Stimulated activated CD4-positive, alpha-beta T cell treated with anti-CD3 and anti-CD28 coated beads, Interleukin-2, amount 100 ng/mL, for 4 hours (primary cell): ENCODE data around the gene TBC1D22B.
"Not testable (repeated sequence)": the region's sequence is repeated elsewhere in the genome, so short reads cannot be mapped to it uniquely, and the experiment has no call there.

ENCODE experiments used
- DNase-seq: peaks from one replicate; pipeline ENCODE4 v3.0.0-alpha.2; 2020; ENCODE audit warnings: low read depth

Gene TBC1D22B

DNA sequence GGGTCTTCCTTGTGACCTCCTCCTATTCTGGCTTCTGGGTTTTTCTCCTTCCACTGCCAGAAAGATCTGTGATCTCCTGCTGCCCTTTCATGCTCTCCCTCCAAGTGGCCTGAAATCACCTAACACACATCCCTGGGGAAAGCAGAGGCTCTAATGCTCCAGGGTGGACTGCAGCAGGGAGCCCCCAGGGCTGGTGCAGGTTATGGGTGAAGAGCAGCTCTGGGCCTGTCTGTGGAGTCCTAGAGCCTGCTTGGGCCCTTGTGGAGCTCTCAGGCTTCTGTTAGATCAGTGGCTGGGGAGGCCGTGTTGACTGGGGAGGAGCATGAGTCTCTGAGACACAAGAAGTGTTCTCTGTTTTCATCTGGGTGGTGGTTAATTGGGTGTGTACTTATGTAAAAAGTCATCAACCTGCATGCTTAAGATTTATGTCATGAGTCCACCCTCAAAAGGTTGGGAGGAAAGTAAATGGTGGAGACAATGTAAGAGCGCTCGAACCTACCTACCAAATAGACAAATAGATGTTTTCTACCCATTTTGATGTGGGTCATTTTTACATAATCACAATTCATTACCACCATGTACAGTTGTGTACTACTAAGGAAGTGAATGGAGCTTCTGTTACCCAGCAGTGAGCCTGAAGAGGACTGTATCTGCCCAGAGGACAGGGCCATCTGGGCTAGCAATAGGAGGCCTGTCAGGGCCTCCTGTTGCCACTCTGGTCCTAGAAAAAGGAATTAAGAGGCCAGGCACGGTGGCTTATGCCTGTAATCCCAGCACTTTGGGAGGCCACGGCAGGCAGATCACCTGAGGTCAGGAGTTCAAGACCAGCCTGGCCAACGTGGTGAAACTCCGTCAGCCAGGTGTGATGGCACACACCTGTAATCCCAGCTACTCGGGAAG lies 64.2 kb downstream of the TBC1D22B start:
- DNase-seq, result no peak

DNA sequence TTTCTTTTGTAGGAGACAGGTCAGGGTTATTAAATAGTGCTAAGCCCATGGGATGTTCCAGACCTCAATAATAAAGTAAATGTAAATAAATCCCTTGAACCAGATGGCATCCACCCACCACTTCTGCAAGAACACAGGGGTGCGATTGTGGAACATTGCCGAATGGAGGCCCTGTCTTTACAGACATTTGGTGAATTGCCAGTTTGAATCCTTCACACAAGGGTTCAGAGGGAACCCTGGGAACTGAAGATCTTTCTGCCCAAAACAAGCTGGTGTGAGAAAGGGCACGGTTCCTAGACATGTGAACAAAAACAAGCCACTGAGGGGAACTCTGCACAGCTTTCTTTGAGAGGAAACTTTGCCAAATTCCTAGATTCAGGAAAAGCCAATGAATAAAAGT lies 66.0 kb downstream of the TBC1D22B start:
- DNase-seq, result no peak

DNA sequence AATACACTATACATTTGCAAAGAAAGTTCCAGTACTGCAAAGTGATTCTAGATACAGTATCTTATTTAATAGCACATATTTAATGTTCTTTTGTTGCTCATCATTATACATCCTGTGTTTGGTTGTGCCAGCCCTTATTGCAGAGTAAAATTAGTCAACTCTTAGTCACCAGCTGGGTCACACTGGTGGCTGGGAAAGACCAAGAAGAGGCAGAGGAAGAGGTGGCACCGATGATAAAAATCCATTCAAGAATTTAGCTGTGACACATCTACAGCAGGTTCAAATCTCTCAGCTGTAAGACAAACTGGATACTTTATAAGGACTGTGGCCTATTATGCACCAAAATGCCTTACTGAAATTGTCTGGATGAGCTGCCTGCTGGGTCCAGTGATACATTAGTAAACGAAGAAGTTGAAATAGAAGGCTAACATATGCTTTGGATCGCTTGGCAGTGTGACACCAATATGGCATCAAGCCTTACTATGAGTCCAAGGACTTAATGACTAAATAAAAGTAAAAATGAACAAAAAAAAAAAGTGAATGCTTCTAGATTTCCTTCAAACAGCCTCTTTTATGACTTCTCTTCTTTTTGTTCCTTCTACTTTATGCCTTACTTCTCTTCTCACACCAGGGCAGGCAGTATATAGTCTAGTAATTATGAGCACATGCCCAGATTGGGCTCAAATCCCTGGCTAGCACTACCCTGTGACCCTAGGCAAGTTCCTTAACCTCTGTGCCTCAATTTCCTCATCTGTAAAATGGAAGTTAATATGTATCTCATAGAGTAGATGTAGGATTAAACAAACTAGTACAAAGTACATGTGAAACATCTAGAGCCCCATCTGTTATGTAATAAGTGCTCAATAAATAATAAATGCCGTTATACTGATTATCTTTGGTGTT lies 66.8 kb downstream of the TBC1D22B start:
- peak; percentile 18 for DNase-seq

DNA sequence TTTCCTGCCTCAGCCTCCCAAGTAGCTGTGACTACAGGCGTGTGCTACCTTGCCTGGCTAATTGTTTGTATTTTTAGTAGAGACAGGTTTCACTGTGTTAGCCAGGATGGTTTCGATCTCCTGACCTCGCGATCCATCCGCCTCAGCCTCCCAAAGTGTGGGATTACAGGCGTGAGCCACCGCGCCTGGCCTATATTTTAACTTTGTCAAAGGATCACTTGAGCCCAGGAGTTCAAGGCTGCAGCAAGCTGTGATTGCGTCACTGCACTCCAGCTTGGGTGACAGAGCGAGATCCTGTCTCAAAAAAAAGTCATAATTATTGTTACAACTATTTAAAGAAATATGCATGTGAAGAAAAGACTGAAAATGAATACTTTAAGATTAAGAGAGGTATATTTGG lies 72.8 kb downstream of the TBC1D22B start:
- not testable (repeated sequence) for DNase-seq

DNA sequence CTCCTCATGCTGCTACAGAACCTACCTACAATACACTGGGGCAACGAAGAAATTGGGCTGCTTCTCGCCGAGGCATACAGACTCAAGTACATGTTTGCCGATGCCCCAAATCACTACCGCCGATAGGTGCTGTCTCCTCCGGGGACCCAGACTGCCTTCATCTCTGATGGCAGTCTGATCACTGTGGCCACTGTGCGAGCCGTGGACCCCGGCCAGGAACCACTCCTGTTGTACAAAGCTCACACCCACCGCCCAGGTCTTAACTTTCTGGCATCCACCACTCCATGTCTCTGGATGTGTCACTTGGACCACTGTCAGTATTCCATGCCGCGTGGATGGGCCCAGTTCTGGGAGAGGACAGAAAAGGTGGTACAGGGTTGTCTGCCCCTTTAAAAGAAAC lies 73.5 kb downstream of the TBC1D22B start:
- DNase-seq, result no peak

DNA sequence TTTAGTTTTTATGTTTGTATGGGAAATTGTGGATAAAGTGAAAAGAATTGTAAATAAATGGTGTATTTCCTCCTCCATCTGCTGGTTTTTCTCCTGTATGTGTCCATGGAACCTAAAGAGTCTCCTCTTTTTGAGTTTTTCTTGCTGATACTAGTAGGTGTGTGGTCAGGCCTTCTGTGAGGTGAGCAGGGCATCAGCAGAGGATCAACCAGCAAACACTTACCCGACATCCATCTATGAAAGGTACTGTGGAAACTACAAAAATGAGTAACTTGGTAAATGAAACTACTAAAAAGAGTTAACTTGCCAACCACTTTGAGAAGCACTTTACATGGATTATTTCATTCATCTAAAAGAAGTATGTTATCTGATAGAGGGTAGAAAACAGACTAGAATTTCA lies 75.3 kb downstream of the TBC1D22B start:
- no peak for DNase-seq

DNA sequence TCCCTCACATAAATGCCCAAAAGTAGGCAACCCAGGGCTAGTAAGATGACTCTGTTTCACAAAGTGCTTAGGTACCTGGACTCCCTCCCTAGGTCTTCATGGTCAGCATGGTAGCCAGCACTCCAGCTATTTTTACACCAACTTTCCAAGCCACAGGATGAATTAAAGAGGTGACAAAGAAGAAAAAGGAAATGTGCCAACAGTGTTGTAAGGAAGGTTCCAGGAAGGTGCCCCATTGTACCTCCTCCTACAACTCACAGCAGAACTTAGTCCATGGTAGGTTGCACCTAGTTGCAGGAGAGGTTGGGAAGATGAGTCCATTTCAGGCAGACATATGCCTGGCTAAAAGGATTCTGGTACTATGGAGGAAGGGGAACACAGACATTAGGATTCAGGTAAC lies 76.5 kb downstream of the TBC1D22B start:
- no peak for DNase-seq

DNA sequence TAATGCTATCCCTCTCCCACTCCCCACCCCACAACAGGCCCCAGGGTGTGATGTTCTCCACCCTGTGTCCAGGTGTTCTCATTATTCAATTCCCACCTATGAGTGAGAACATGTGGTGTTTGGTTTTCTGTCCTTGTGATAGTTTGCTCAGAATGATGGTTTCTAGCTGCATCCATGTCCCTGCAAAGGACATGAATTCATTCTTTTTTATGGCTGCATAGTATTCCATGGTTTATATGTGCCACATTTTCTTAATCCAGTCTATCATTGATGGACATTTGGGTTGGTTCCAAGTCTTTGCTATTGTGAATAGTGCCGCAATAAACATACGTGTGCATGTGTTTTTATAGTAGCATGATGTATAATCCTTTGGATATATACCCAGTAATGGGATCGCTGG lies 80.7 kb downstream of the TBC1D22B start:
- not testable (repeated sequence) for DNase-seq

DNA sequence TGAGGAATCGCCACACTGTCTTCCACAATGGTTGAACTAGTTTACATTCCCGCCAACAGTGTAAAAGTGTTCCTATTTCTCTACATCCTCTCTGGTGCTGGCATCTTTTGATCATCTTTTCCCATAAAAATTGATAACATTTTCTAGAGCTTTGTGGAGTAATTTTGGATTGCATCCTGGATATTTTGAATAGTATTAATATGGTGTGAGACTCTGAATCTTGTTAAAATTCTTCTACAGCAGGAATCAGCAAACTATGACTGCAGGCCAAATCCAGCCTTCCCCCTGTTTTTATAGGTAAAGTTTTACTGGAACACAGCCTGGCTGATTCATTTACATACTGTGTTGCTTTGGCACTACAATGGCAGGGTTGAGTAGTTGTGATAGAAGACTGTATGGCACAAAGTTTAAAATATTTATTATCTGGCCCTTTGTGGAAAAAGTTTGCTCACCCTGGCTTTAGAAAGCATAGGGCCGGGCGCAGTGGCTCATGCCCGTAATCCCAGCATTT lies 81.2 kb downstream of the TBC1D22B start:
- DNase-seq, result no peak

DNA sequence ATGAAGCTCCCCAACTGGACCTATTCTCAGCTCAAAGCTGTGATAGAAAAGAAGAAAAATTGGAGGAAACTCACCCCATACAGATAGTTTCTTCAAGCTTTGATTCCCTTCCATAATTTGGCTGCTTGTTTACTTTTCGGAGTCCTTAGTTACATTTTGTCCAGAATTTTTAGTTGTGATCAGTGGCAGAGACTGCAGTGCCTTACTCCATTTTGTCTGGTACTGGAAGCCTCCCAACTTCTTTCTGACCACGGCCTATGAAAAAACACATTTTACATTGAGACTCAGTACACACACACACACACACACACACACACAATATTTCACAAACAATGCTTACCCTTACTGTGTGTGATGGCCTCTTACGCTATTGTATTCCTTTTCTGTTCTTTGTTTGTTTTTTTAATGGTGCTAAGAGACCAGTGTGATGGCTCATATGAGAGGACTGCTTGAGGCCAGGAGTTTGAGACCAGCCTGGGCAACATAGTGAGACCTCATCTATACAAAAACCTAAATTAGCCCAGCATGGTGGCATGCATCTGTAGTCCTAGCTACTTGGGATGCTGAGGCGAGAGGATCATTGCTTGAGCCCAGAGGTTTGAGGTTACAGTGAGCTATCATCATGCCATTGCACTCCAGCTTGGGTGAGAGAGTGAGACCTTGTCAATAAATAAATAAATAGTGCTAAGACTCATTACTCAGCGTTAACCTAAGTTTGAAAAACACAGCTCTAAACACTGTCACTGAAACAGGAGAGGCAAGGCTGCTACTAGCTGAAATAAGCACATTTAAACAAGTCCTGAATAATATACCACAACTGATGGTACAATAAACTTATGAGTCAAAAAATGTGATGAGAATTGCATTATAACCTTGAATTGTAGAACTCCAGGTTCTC lies 82.4 kb downstream of the TBC1D22B start:
- DNase-seq, result no peak

DNA sequence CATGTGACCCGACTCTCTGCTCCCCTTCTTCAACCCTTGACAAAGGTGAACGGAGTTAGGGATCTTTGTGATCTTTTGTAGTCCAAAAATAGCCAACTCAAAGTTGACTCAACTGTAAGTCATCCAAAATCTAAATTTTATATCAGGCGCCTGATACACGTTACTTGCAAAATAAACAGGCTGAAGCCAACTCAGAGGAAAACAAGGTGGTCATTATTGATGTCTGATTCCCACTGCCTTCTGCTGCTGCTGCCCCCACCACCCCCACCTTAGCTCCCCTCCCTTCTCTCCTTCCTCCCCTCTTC lies 83.0 kb downstream of the TBC1D22B start:
- no peak for DNase-seq

DNA sequence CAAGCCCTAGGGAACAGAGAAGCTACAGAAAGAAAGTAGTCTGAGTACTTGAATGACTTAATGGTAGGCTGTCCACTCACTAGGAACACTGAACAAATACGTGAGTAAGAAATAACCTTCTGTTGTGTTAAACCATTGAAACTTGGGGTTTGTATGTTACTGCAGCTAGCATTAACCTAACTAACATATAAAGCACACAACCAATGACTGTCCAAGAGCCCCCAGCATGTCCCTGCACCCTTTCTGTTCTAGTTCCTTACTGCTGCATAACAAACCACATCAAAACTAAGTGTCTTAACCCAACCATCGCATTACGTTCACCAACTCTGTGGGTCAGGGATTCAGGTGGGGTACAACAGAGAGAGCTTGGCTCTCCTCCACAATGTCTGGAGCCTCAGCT lies 85.7 kb downstream of the TBC1D22B start:
- DNase-seq, result no peak

DNA sequence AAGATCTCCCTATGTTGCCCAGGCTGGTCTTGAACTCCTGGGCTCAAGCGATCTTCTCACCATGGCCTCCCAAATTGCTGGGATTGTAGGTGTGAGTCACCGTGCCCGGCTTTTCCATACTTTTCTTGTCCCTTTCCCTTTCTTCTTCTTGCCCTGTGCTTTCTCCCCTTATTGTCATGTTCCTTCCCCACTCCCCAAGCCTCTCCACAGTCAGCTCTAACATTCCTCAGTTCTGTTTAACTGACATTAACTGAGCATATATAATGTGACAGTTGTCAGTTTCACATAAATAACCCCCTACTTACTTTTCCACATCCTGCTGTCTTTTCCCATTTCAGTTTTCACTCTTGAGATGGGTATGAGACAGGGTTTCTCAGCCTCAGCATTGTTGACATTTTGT lies 86.7 kb downstream of the TBC1D22B start:
- DNase-seq, result no peak

DNA sequence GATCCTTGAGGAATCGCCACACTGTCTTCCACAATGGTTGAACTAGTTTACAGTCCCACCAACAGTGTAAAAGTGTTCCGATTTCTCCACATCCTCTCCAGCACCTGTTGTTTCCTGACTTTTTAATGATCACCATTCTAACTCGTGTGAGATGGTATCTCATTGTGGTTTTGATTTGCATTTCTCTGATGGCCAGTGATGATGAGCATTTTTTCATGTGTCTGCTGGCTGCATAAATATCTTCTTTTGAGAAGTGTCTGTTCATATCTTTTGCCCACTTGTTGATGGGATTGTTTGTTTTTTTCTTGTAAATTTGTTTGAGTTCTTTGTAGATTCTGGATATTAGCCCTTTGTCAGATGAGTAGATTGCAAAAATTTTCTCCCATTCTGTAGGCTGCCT lies 88.2 kb downstream of the TBC1D22B start:
- not testable (repeated sequence) for DNase-seq

DNA sequence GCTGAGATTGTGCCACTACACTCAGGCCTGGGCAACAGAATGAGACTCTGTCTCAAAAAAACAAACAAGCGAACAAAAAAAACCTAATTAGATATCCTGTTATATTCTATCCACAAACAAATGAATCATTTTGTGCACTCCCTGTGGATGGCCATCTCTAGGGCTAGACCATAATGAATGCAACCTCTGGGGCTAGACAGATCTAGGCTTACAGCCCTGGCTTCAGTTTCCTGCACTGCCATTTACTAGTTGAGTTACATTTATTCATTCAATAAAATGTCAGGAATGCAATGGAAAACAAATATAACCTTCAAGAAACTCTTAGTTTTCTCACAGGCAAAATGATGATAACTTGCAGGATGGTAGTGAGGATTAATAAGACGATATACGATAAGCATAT lies 89.6 kb downstream of the TBC1D22B start:
- DNase-seq, result no peak

DNA sequence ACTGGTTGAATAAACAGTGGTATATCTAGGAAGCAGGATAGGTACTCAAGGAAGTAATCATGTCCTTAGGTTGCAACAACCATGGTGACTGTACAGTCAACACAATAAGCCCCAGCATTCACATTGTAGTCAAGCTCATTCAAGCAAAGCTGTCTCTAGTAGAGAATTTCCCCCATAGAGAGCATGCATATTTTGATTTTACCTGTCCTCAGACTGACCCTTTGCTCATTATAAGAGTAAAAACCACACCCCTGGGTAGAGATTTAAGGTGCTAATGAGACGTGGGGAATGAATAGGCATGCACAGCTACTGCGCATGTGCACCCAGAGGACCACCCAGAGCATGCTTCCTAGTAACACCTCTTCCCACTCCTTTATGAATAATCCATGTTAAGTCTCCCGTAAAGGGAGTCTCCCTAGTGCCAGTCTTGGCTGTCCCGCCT lies 90.1 kb downstream of the TBC1D22B start:
- no peak for DNase-seq

DNA sequence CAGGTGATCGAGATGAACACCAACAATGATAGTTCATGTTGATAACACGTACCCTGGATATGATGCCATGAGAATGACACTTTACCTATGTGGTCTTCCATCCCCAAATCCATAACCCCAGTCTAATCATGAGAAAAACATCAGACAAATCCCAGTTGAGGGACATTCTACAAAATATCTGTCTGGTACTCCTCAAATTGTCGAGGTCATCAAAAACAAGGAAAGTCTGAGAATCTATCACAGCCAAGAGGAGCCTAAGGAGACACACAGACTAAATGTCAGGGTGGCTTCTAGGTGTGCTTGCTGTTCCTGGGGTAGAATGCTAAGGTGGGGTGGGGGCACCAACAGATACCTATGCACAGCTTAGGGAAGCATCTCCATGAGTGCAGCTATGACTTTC lies 93.5 kb downstream of the TBC1D22B start:
- no peak for DNase-seq

DNA sequence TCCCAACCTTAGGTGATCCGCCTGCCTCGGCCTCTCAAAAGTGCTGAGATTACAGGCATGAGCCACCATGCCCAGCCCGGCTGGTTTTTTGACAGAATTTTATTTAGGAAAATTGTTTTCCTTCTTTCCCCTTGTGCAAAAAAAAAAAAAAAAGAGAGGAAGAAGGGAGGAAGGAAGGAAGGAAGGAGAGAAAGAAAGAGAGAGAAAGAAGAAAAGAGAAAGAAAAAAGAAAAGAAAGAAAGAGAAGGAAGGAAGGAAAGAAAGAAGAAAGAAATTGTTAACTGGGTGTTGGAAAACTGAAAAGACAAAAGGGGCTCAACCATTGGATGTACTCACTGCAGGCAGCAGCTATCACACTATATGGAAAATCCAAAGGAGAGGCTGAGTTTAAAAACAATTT lies 94.8 kb downstream of the TBC1D22B start:
- DNase-seq, result no peak

DNA sequence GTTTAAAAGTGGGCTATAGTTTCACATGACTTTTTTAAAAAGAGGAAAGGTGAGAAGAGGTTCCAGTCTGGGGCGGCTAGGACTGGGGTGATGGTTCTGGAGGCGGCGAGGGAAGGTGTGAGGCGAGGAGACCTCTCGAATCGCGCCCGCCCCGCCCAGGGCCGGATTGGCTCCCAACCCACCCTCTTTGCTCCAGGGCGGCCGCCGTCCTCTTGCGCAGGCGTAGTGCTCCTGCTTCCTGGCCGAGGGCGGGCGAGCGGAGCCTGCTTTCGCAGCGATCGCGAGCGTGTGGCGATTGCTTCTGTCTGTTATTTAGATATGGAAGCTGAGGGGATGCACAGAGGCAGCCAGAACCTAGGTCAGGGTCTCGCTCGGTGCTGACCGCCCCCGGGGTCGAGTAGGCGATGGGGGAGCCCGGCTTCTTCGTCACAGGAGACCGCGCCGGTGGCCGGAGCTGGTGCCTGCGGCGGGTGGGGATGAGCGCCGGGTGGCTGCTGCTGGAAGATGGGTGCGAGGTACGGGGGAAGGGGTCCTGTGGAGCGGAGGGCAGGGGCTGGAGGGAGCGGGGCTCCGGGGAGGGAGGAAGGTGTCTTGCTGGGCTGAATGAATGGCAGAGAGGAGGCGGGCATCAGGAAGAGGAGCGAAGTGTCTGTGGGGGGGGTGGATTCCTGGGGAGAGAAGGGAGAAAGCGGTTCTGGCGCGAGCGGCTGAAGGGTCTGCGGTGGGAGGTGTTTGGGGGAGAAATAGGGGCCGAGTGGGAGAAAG lies 96.4 kb downstream of the TBC1D22B start, which contains the start of gene RNF8:
TSS of gene RNF8 (plus strand) at position 223 of the 765 bp plus-strand sequence. CDS start at position 405, 182 bp downstream.
- DNase-seq, result peak; percentile 85

DNA sequence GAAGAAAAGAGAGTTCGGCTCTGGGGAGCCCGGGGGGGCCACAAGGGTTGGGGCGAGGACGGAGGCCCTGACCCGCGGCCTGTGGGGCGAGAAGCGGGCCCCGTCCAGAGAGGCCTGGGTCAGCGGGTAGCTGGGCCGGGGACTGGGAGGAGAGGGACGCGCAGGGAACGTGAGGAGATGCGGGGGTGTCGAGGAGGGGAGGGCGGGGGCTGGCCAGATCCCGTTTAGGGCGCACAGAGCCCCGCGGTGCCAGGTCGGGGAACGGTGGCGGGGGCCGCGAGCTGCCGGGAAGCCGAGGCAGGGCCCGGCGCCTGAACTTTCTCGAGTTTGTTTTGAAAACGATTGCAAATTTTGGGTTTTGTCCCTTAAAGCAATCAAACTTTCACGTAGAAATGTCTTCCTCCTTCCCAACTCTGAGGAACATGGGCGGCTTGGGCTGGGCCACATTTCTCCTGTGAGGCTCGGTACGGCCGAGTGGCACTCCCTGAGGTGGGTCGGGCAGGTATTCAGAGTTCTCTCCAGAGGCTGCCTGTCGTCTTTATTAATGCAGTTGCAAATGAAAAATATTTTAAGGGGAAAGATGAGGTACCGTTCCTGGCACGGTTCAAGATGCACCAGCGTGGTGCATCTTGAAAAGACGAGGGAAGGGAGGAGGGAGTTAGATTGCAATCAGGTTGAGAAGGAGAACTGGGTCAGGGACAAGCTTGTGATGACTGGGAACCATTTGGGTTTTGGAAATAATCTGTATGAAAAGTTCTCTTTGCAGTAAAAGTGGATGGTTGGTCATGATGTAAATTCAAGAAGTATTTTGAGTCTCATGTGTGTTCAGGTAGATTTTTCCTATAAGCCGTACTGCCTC lies 97.2 kb downstream of the TBC1D22B start:
- peak; percentile 2 for DNase-seq
